ENCODE measurements around the gene GNG7. TPM values are rescaled to one million over a fixed set of nuclear protein-coding genes. Genes with fewer than 3 reads are reported as not detected.
"Not testable (repeated sequence)": the region's sequence is repeated elsewhere in the genome, so short reads cannot be mapped to it uniquely, and the experiment has no call there.

GNG7 gene
- total RNA-seq, 4 donors from 2014 or later = 4.7 to 15.6 (median 9.2) TPM

GRCh38 chr19:2609389-2610116, 92.9 kb downstream of the GNG7 start:
- peaks cover 0 to under 1% (median 0%) of the 10 kb centered on the region in 3 donors for H3K9me3 ChIP-seq
- ATAC-seq = no peak
- H3K27ac ChIP-seq = peak overlapping the region in 3 of 4 donors; percentile 20 to 94 (median 24)
- no peak overlapping the region for H3K4me3 ChIP-seq
- H3K4me1 ChIP-seq = peaks cover 0 to 29% (median 7%) of the 10 kb centered on the region in 3 donors
- TF ChIP-seq EP300 (IDR thresholded peaks at IDR 0.05) (no peak), POLR2AphosphoS5 (IDR thresholded peaks at IDR 0.05) (no peak)
- H3K27me3 ChIP-seq = no peaks in the 10 kb centered on the region
- no peaks in the 10 kb centered on the region for H3K36me3 ChIP-seq
- 74 to 100% methylated on average over 1 to 11 of the region's 20 CpGs for WGBS, 2 donors (ENCODE audit: low coverage in 1 of 2)

- WGBS, 2 donors (ENCODE audit: low coverage in 1 of 2) = 90% methylated on average over 2 to 7 of the region's 7 CpGs
Measured at GRCh38 chr19:2609034-2609388, 93.5 kb downstream of the GNG7 start.

GRCh38 chr19:2608602-2608922, 93.9 kb downstream of the GNG7 start:
- no peak overlapping the region for H3K4me3 ChIP-seq
- ATAC-seq = no peak
- peak overlapping the region in 1 of 4 donors; percentile 94 for H3K27ac ChIP-seq
- H3K4me1 ChIP-seq = peaks cover 0 to 31% (median 10%) of the 10 kb centered on the region in 3 donors
- no peaks in the 10 kb centered on the region for H3K9me3 ChIP-seq
- H3K36me3 ChIP-seq = no peaks in the 10 kb centered on the region
- H3K27me3 ChIP-seq = no peaks in the 10 kb centered on the region
- TF ChIP-seq EP300 (IDR thresholded peaks at IDR 0.05) (no peak), CTCF (IDR thresholded peaks at IDR 0.05) (no peak), POLR2A (IDR thresholded peaks at IDR 0.05) (no peak), POLR2AphosphoS5 (IDR thresholded peaks at IDR 0.05) (no peak)
- WGBS, 2 donors (ENCODE audit: low coverage in 1 of 2) = 100% methylated on average over 1 of the region's 7 CpGs

More at GRCh38 chr19:2609034-2609388, 93.5 kb downstream of the GNG7 start:
- ATAC-seq, H3K4me3 ChIP-seq, H3K27me3 ChIP-seq, H3K9me3 ChIP-seq, H3K36me3 ChIP-seq: not testable (repeated sequence)
- Histone ChIP-seq H3K4me1 (peaks cover 0 to 31% (median 8%) of the 10 kb centered on the region in 3 donors), H3K27ac (peak overlapping the region in 1 of 4 donors; percentile 94)

DNA sequence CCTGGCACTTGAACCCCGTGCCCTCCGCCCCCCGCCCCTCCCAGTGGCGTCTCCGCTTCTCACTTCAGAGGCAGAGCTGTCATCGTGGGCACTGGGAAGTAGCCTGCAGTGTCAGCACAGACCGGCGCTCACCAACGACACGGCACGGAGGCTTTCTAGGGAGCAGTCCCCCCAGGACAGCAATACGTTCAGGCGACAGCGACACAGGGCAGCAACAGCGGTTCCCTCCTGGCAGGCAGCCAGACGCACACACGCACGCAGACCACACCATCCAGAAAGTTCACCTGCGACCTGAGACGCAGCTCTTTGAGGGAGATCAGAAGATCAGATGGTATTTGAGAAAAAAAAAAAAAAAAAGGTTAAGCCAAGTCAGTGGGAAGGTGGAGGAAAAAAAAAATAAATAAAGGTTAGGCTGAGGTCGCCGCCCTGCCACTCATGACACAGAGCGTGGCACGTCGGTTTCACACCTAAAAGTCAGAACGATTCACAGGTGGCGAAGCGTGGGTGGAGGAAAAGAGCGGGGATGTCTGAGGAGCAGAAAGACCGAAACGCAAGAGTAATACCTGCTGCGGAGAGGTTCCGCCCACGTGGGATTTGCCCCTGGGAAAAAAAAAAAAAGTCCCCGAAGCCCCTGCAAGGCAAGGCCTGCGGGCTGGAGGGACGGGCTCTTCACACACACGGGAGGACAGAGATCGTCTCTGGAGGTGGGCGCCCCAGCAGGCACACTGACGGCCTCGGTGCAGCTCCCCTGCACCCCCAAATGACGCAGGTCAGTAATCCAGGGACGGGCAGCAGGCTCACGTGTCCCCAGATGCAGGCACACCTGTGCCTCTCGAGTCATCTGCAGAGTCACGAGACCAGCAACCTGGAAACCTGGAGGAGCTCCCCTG, 94.5 kb downstream of the GNG7 start:
- no peak for ATAC-seq
- H3K36me3 ChIP-seq = no peaks in the 10 kb centered on the region
- H3K4me1 ChIP-seq = peaks cover 0 to 35% (median 15%) of the 10 kb centered on the region in 3 donors
- WGBS, 2 donors (ENCODE audit: low coverage in 1 of 2) = 55 to 70% methylated on average over 5 to 23 of the region's 47 CpGs
- peak overlapping the region in 1 of 4 donors; percentile 94 for H3K27ac ChIP-seq
- H3K27me3 ChIP-seq = no peaks in the 10 kb centered on the region
- H3K4me3 ChIP-seq = no peak overlapping the region
- no peaks in the 10 kb centered on the region for H3K9me3 ChIP-seq
- no peak for TF ChIP-seq POLR2AphosphoS5 (IDR thresholded peaks at IDR 0.05)
- no peak for TF ChIP-seq POLR2A (IDR thresholded peaks at IDR 0.05)
- TF ChIP-seq CTCF (IDR thresholded peaks at IDR 0.05) = no peak
- TF ChIP-seq EP300 (IDR thresholded peaks at IDR 0.05) = no peak

DNA sequence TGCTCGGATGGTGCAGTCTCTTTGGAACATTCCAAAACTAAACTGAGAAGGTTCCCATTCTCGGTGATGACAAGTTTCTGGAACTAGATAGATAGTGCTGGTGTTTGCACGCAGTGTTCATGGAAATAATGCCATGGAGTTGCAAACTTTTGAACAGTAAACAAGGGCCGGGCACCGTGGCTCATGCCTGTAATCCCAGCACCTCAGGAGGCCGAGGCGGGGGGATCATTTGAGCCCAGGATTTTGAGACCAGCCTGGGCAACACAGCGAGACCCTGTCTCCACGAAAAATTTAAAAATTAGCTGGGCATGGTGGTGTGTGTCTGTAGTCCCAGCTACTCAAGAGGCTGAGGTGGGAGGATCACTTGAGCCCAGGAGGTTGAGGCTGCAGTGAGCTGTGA, 95.7 kb downstream of the GNG7 start:
- Histone ChIP-seq H3K27ac (peak overlapping the region in 3 of 4 donors; percentile 30 to 53 (median 31)), H3K4me1 (peaks cover 1 to 47% (median 19%) of the 10 kb centered on the region in 3 donors)
- not testable (repeated sequence) for H3K4me3 ChIP-seq, H3K27me3 ChIP-seq, ATAC-seq, H3K36me3 ChIP-seq, H3K9me3 ChIP-seq
- 57 to 64% methylated on average over 8 to 9 of the region's 9 CpGs for WGBS, 2 donors (ENCODE audit: low coverage in 1 of 2)

DNA sequence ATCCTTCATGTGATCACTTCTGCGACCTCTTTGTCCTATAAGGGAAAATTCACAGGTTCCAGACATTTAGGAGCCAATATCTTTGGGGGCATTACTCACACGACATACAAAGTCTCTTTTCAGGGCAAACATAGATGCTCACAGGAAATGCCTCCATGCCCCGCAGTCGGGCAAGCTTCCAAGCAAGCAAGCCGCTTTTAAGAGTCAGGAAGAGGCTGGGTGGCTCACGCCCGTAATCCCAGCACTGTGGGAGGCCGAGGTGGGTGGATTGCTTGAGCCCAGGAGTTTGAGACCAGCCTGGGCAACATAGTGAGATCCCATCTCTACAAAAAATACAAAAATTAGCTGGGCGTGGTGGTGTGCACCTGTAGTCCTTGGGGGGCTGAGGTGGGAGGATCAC, 96.6 kb downstream of the GNG7 start:
- ATAC-seq, H3K4me3 ChIP-seq, H3K27me3 ChIP-seq, H3K9me3 ChIP-seq, H3K36me3 ChIP-seq: not testable (repeated sequence)
- peak overlapping the region in 3 of 4 donors; percentile 31 to 55 (median 53) for H3K27ac ChIP-seq
- WGBS, 2 donors (ENCODE audit: low coverage in 1 of 2) = 81 to 100% methylated on average over 1 to 6 of the region's 9 CpGs
- H3K4me1 ChIP-seq = peaks cover 2 to 48% (median 17%) of the 10 kb centered on the region in 3 donors
